Activated CD4-positive, alpha-beta T cell treated with anti-CD3 and anti-CD28 coated beads, Interleukin-2, Interleukin-4, amounts not matched to agents 100 ng/mL and 50 ng/mL, durations not matched to agents 16 hours and 8 hours (primary cell): ENCODE measurements around the gene LDHAL6B.

ENCODE experiments used
- DNase-seq: peaks from one replicate; pipeline ENCODE4 v3.0.0-alpha.2; 2020; ENCODE audit warnings: low spot score

LDHAL6B gene

DNA sequence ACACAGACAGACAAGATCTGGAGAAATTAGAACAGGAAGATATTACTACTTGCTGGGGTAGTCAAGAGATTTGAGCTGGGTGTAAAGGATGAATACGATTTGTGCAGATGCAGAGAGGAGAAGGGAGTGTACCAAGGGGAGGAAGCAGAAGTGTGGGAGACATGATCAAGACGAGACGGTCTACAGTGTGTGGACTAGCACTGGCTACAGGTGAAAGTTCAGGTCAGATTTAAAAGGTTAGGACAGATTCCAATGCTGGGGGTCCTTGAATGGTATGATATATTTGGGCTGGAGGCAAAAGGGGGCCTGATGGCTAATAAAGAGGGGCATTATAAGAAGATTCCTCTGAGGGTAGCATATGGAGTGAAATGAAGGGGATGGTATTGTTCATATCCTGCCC lies 12.1 kb downstream of the LDHAL6B start:
- DNase-seq: no peak

DNA sequence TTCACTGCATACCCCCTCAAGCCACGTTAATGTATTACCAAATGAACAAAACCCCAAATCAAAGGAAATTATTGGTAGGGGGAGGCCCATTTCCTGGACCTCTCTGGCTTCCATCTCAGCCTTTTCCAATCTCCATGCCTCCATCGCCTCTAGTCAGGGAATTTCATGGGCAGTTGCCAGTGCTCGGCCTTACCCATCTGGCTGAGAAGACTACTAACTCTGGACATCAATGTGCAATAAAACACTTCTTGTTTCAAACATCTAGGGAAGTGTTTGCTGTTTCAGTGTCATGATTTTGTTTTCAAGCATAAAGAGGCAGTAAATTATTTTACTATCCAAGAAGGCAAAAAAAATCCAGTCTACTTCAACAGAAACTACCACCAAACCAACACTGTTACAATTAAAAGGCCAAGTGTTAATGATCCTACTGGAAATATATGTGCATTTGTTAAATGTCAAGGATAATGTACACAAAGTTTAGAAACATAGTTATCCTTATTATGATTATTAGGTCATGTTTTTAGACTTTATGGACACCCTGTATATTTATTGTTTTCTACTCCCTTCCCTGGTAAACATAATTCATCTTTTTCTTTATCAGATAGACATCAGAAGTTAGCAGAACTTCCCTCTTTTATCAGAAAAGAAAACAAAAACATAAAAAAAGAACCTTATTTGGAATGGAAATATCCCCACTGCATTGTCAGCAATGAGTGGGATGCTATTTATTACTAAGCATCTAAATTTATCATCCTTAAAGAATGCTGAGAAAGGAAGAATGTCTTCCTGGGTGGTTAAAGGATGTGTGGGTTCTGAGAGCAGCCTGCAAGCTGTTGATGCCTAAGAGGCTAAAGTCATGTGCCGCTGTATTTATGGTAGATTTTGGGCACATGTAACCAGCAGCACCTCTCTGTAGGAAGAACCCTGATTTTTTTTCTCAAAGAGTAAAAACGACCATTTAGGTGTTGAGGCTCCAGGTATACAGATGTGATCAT lies 15.2 kb downstream of the LDHAL6B start:
- DNase-seq: no peak

DNA sequence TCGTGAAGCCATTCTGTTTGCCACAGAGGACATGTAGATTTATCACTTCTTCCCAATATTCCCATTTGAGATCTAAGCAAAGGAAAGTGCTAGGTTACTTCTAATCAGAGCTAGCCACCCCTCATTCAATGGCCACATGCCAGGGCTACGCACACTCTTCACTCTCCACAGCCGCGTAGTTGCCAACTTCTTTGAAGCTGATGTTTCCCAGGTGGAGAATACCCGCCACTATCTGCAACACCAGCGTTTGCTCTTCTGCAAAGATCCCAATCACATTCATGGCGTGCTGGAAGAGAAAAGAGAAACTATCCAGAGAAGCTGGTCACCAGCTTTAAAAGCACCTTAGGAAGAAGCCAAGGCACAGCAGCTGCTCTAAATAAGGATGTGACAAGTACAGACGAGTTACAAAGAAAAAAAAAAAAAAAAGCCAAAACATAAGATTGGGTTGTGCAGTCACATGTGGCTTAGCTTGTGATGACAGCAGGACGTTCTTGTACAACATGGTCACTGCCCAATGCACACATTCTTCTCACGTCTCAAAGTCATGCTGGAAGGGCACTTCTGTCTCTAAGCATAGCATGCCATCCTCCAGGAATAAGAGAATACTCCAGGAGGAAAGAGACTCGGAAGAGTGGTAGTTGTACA lies 16.4 kb downstream of the LDHAL6B start:
- DNase-seq: no peak

DNA sequence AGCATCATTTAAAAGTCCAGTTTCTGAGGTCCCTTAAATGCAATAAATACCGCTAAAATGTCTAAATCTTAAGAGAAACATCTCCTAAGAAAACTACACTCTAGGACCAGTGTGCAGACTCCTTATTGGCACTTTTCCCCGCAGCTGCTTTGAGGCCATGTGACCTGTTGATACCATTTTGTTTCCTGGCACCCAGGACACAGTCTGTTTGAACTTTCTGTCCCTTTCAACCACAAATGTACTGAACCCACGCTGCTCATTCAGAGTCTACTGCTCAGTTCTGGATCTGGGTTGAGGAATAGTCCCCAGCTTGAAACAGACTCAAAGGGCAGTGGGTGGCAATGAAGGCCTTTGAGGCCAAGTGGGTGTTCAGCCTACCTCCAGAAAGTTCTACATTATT lies 17.1 kb downstream of the LDHAL6B start:
- DNase-seq: no peak

DNA sequence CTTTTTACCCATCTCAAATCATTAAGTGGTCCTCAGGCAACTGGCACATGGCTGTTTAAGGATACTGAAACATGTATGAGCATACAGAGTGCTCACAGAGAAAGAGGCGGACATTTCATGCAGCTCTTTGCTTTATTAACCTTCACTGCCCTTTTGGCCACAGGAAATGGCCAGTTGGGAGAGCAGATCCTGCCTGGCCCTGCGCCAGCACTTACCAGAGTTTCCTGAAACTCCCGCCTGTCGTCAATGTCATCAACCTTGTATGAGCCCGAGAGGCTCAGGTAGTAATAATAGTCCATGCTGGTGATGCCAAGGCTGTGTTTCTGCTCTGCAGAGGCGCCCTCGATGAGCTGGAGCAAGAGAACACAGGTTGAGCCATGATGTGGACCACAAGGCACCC lies 17.8 kb downstream of the LDHAL6B start:
- DNase-seq: no peak

DNA sequence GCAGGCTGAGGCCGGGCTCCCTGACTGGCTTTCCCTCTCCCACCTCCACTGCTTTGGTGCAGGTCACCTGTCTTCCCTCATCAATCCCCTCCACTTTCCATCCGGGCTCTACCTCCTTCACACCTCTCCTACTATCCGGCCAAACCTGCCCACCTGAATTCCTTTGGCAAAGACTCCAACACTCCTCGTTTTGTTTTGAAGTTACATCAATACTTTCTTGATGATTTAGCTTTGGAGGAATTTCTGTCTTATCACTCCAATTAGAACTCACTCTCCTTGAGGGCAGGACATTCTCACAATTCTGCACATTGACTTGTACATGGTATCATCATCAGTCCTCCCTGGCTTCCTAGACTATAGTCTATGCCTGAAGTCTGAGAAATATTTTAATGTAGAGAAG lies 20.4 kb downstream of the LDHAL6B start:
- no peak for DNase-seq

DNA sequence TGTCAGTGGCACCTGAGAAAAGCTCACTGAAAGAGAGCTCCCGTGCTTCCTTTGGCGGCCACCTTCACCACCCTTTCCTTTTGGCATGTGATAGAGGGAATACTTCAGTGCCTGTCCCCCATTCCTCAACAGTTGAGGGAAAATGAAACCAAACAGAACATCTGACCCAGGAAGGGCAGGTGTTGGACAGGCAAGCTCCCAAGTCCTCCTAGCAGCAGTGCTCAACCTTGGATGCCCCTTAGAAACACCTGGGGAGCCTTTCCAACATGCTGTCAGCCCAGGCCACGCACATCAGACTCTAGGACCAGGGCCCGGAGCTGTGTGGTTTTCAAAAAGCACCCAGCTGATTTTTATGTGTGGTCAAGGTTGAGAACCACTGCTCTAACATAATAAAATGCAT lies 22.4 kb downstream of the LDHAL6B start:
- DNase-seq: no peak

DNA sequence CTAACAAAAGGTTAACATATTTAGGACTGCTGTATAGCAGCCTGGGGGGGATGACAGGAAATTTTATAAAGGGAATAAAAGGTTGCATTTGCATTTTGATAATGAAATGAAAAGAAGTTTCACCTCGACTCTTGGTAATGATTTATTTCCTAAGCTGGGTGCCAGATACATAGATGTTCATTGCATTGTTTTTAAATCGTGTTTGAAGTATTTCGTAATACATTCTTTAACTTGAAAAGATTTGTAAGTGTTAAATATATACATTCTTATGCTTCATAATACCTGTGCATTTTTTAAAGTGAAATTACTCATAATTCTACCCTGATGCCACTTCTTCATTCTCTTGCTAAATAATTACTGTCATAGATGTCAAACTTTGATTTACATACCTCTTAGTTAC lies 22.8 kb downstream of the LDHAL6B start:
- no peak for DNase-seq

DNA sequence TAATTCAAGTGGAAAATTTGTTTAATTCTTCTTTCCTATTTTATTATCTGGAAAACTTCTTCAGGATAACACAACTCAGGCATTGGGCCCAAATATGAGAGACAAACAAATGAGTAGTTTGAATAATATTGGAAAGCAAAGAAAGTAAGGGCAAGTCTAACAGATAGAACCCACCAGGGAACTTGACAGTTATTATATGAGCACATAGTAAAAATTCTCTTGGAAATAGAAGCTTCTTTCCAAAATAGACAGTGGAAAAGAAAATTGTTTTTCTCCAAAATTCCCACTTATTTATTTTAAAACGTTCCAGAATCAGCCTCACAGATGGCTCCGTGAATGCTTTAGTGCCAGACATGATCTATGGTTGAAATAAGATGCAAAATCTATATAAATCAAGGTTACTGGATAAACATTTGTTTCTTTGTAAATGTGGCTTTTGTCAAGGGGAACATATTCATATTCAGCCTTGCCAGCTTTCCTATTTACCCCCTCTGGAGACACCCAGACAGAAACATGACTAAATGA lies 23.9 kb downstream of the LDHAL6B start:
- DNase-seq: no peak

DNA sequence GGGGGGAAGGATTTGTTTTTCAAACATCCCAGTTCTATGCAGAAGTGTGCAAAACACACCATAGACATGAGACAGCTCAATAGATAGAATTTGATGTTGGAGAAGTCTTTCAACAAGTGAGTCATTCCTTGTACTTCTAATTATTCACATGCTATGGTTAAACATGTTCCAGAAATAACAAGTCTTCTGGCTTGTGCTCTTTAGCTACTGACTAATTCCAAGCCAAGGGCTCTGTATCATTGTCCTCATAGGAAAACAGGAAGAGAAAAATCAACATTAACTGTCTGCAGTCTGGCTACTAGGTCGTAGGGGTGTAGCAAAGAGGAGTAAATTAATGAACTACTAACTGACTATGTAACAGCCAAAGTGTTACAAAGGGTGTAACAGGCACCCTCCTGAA lies 25.8 kb downstream of the LDHAL6B start:
- DNase-seq: no peak

DNA sequence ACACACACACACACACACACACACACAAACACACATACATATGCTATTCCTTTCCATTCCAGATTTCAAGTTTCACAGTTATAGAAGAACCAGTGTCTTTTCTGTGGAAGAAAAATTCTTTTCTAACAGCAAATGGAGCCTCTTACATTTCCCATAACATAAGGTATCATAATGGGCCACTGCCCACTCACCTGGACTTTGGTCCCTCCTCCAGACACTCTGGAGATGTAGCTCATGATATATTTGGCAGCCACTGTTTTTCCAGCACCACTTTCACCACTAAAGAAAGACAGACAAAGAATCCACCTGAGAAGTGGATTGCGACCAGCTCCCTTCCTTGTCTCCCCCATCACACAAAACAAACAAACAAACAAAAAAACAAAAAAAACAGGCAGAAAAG lies 29.8 kb downstream of the LDHAL6B start:
- no peak for DNase-seq

DNA sequence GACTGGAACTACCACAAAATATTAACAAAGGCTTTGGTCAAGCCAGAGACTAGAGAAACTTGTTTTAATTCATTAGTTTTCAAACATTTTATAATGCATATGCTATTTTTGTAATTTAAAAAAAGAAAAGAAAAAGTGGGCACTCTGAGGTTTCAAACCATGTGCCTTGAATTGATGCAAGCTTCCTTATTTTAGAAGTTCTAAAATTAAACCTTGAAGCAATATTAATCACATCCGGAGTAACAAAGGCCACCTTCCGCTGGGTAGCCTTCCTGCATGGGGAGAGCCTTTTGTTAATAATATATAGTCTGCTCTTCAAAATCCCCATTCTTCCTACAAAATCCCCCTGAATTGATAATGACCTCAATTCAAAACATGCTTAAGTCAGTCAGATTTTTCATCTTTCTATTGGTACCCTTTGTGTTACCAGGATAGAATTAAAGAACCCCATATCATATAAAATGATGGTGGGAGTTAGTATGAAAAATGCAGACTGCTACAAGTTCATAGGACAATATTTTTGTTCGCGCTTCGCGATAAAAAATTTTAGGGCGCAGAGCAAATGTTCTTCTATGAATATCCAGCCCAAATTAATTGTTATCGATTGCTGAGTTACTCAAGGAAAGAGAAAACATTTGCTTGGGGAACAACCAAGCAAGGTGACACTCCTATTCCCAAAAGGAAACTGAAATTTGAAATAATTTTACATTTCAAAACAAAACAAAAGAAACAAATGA lies 30.6 kb downstream of the LDHAL6B start:
- DNase-seq: no peak

DNA sequence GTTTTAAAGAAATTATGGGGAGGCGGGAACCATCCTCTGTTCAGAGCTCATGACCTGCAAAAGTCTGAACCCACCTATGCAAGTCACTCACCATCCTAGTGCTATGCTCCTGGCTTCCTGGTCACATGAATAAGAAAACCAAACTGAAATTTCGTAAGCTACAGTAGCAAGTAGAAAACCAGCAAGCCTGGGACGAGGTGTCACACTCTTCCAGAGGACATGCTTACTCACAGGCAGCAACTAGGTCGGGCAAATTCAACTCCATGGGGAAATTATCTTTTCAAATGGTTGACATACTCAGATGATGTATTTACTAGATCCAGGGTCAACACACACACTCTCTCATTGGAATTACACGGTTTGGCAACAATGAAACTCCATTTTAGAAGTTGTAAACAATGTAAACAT lies 31.3 kb downstream of the LDHAL6B start:
- DNase-seq: no peak

DNA sequence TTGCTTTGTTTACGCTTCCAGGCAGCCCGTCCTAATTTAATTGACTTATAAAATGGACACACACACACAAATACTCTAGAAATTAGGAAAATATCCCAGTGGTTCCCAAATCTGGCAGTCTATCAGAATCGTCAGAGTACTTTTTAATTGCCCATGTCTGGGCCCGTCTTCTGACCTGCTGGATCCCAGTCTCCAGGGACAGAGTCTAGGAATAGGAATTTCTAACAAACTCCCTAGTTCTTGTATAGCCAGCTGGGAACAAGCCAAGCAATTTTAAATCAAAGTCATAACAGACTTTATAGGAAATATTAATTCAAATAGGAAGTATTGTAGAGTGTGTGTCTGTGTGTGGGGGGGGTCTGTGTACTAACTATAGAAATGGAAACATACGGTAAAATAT lies 33.4 kb downstream of the LDHAL6B start:
- DNase-seq: no peak

DNA sequence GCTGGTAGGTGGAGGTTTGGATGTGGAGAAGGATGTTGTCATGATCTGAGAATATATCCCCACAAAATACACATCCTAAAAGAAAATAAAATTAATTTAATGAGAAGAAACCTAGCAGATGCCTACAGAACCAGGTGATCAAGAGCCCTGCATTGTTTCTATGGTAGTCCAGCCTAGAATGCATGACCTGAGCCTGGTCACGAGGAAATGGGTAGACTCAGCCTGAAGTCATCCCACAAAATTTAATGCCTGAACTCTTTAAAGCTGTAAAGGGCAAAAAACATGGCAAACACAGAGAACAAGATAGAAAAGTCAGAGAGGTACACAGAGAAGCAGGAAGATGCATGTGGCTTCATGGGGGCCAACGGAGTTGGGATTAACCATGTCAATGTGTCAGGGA lies 36.0 kb downstream of the LDHAL6B start:
- DNase-seq: no peak

DNA sequence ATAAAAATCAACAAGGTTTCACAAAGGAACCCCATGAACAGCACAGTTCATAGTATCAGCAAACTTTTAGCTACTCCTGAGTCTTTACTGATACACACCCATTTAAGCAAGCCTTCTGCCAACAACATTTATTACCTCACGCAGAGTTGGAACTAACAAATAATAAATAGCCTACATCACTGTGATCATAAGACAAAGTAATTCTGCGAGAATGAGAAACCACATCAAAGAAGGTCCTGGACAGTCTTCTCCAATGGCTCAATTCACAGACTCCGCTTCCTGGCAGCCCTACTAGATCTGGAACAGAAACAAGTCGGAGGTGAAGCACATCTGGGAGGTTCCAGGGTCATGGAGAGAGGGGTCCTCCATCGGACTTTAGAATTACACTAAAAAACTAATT lies 37.0 kb downstream of the LDHAL6B start:
- DNase-seq: no peak

DNA sequence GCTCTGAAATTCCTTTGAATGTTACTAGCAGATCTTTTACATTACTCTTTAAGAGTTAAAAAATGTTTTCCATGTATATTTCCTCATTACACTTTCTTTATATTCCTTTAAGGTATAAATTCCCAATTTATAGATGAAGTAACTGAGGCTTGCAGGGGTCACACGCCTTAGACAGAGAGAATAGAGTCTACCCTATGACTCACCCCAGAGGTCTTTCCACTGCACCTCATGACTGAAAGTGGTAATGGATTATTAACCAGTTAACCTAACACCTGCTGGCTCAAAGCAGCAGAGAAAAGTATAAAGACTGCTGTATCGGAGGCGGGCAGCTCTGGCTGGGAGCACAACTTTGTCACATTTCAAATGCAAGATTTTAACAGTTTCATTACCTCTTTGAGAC lies 37.7 kb downstream of the LDHAL6B start:
- no peak for DNase-seq

DNA sequence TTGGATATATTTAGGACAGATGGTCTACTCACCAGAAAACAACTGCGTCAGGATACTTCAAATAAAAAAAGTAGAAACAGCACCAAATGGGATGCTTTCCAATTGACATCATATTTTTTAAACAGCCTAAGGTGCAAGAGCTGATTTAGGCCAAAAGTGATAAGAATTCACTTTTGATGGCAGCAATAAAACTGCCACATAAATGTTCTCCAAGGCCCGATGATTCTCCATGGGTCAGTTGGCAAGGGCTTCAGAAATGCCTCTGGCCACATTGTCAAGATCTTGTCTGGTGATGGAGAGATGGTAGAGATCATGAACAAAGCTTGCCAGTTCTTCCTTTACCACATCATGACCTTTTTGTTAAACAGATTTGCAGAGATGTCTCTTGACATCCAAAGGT lies 38.9 kb downstream of the LDHAL6B start:
- DNase-seq: no peak

DNA sequence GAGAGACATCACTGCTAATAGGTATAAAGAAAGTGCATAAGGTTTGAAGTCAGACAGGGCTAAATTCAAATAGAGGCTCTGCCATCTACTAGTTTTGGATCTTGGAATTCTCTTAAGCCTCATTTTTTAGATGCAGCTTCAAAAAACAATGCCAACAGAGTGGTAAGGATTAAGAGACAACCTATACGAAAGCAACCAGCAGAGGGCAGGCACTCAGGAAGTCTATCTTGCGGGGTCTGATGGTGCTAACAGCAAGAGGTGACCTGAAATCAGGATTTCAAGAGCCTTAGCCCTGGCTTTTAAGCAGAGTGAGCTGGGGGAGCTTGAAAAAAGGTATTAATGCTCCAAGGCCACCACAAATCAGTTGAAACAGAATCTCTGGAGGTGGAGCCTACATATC lies 40.7 kb downstream of the LDHAL6B start:
- peak; percentile 68 for DNase-seq

DNA sequence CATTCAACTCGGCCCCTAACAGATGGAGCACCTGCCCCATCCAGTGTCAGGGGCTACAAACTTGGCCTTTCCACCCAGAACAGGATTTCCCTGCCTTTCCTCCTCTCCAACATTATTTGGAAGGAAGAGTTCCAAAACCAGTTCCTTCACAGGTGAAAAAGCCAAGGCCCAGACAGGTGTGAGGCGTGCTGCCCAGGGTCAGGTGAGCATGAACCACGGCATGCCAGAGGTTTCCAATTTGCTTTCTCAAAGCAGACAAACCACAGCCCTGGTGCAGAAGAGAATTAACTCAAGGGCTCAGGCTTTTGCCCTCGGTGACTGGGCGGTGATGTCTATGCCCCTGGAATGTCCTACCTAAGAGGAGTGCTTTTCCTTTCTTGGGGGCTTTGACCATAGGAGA lies 43.2 kb downstream of the LDHAL6B start:
- DNase-seq: no peak

DNA sequence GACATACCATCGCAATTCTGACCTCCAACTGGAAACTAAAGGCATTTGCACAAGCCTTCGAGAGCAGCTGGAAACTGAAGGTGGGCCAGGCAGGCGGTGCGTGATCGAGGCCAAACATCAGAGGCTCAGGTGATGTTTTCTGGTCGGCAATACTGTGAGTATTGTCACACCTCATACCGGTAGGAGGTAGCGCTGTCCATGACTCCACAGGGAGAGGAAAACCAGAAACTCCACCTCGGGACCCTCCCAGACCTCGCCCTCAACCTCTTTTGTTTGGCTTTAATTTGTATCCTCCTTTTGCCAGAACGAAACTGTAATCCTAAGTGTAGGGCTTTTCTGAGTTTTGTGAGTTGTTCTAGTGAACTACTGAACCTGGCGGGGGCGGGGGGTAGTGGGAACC lies 43.6 kb downstream of the LDHAL6B start:
- no peak for DNase-seq

DNA sequence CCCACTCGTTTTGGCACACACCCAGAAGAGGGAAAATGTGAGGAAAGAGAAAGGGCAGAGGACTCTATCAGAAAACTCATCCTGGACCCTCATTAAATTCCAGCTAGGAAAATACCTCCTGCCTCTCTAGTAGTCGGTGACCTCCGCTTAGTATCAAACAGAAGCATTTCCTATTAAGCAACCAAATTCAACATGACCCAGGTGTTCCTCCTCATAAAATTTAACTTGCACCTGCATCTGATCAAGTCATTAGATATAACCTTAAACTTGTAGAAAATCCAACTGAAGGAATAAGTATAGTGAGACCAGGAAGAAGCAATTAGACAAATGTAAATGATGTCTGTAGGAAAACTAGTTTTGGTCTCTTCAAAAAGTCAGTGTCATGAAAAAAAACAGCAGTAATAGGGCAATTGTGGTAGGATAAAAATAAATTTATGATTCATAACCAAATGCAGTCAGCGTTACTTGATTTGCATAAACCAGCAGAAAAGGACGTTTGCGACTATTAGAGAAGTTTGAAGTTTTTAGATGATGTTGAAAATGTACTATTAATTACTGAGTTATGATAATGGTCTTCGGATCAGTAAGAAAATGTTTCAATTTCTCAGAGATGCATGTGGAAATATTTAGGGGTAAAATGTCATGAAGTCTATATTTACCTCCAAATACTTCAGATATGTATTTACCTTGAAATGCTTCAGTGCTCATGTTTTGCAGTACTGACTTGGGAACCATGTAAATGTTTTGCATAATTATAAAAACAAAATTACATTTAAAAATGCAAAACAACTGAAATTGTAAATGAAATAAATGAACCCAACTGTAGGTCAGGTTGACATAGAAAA lies 44.6 kb downstream of the LDHAL6B start:
- no peak for DNase-seq
